C4-2B (cell line): ENCODE measurements around the gene ACAN.

Experiments
- H3K27ac ChIP-seq: fragments of 450-650 bp; 2 replicates; pipeline ENCODE4 v1.5.1; 2017
- CTCF ChIP-seq: fragments of 450-650 bp; conservative IDR thresholded peaks from 2 replicates; pipeline ENCODE4 v1.5.1; 2017; ENCODE audit warnings: mild to moderate bottlenecking
- ZFX ChIP-seq: fragments of 450-650 bp; IDR thresholded peaks from 2 replicates; pipeline ENCODE4 v1.6.1; 2017

ACAN gene

GRCh38 chr15:88775776-88776175 lies 27.5 kb upstream of the ACAN start:
- no peak overlapping the region for H3K27ac ChIP-seq
- TF ChIP-seq CTCF, result no peak
- no peak for TF ChIP-seq ZFX

- TF ChIP-seq CTCF (no peak), ZFX (no peak)
- no peak overlapping the region for H3K27ac ChIP-seq
Observed at GRCh38 chr15:88776646-88777045, 26.6 kb upstream of the ACAN start.

GRCh38 chr15:88779944-88780343 lies 23.3 kb upstream of the ACAN start:
- TF ChIP-seq ZFX (no peak), CTCF (no peak)
- H3K27ac ChIP-seq, result no peak overlapping the region

GRCh38 chr15:88782465-88782864 lies 20.8 kb upstream of the ACAN start:
- no peak overlapping the region for H3K27ac ChIP-seq
- TF ChIP-seq ZFX (no peak), CTCF (no peak)

GRCh38 chr15:88785217-88785616 lies 18.0 kb upstream of the ACAN start:
- no peak overlapping the region for H3K27ac ChIP-seq
- TF ChIP-seq CTCF, result no peak
- no peak for TF ChIP-seq ZFX

- no peak overlapping the region for H3K27ac ChIP-seq
Observed at GRCh38 chr15:88788036-88788435, 15.2 kb upstream of the ACAN start.

GRCh38 chr15:88788816-88789215 lies 14.4 kb upstream of the ACAN start:
- no peak overlapping the region for H3K27ac ChIP-seq
- no peak for TF ChIP-seq CTCF
- TF ChIP-seq ZFX, result no peak

More at GRCh38 chr15:88788036-88788435, 15.2 kb upstream of the ACAN start:
- TF ChIP-seq CTCF (no peak), ZFX (no peak)
